ENCODE measurements around the gene JAM3.

Gene JAM3

DNA sequence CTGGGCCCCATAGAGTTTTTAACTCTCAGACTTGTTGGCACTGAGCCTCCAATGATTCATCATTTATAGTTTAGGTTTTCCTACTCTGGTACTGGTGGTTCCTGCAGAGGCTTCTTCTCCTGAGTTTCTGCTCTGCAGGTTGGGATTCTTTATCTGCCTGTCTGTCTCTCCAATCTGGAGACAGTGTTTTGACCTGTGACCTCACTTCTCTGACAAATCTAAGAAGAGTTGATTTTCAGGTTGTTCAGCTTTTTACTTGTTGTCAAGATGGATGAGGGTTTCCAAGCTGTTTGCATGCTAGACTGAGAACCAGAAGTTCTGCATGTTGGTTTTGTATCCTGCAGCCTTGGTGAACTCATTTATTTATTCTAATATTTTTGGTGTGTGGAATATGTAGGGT lies 63.9 kb downstream of the JAM3 start:
- ATAC-seq (ENCODE audit: low read depth) = no peak
- Histone ChIP-seq H3K27me3 (ENCODE audit: insufficient read depth, poor library complexity, severe bottlenecking) (peaks cover 5% of the 10 kb centered on the region), H3K4me3 (ENCODE audit: severe bottlenecking) (no peak overlapping the region), H3K27ac (ENCODE audit: poor library complexity, severe bottlenecking) (no peak overlapping the region), H3K4me1 (ENCODE audit: insufficient read depth, poor library complexity, severe bottlenecking) (no peaks in the 10 kb centered on the region), H3K36me3 (ENCODE audit: low read depth) (no peaks in the 10 kb centered on the region), H3K9me3 (ENCODE audit: severe bottlenecking) (no peaks in the 10 kb centered on the region)
- DNase-seq (ENCODE audit: low spot score) = no peak
- TF ChIP-seq, protein P1, sequence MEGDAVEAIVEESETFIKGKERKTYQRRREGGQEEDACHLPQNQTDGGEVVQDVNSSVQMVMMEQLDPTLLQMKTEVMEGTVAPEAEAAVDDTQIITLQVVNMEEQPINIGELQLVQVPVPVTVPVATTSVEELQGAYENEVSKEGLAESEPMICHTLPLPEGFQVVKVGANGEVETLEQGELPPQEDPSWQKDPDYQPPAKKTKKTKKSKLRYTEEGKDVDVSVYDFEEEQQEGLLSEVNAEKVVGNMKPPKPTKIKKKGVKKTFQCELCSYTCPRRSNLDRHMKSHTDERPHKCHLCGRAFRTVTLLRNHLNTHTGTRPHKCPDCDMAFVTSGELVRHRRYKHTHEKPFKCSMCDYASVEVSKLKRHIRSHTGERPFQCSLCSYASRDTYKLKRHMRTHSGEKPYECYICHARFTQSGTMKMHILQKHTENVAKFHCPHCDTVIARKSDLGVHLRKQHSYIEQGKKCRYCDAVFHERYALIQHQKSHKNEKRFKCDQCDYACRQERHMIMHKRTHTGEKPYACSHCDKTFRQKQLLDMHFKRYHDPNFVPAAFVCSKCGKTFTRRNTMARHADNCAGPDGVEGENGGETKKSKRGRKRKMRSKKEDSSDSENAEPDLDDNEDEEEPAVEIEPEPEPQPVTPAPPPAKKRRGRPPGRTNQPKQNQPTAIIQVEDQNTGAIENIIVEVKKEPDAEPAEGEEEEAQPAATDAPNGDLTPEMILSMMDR (IDR thresholded peaks at IDR 0.05; ENCODE audit: poor library complexity, severe bottlenecking) = no peak

DNA sequence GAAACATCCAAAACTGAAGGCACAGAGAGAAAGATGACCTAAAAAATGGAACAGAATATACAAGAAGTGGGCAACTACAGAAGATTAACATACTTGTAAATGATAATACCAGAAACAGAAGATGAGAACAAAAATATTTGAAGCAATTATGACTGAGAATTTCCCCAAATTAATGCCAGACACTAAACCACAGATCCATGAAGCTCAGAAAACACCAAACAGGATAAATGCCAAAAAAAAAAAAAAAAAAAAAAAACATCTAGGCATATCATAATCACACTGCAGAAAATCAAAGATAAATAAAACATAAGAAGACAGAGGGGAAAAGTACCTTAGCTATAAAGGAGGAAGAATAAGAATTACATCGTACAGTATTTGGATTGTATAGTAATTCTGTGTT lies 65.3 kb downstream of the JAM3 start:
- ATAC-seq (ENCODE audit: low read depth) (no peak), DNase-seq (ENCODE audit: low spot score) (no peak)
- TF ChIP-seq, protein P1 (IDR thresholded peaks at IDR 0.05; ENCODE audit: poor library complexity, severe bottlenecking) = no peak
- H3K27me3 ChIP-seq (ENCODE audit: insufficient read depth, poor library complexity, severe bottlenecking) = peaks cover 5% of the 10 kb centered on the region
- H3K4me1 ChIP-seq (ENCODE audit: insufficient read depth, poor library complexity, severe bottlenecking) = no peaks in the 10 kb centered on the region
- H3K4me3 ChIP-seq (ENCODE audit: severe bottlenecking) = no peak overlapping the region
- no peaks in the 10 kb centered on the region for H3K9me3 ChIP-seq (ENCODE audit: severe bottlenecking)
- no peak overlapping the region for H3K27ac ChIP-seq (ENCODE audit: poor library complexity, severe bottlenecking)
- H3K36me3 ChIP-seq (ENCODE audit: low read depth) = no peaks in the 10 kb centered on the region

DNA sequence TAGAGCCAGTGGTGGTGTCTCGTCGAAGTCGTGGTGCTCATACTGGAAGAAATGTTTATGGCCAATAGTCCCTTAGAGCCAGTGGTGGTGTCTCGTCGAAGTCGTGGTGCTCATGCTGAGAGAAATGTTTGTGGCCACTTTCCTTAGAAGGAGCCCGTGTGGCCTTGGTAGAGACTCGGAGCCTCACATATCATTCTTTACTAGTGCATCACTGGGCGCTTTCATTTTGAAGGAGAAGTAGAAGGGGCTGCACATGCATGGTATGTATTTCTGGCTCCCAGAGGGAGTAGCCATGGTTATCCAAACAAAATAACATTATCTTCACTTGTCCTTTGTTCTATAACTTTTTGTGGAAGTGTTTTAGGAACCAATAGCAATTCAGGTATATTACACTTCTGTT lies 69.5 kb downstream of the JAM3 start:
- Histone ChIP-seq H3K27ac (ENCODE audit: poor library complexity, severe bottlenecking) (no peak overlapping the region), H3K4me3 (ENCODE audit: severe bottlenecking) (no peak overlapping the region), H3K9me3 (ENCODE audit: severe bottlenecking) (no peaks in the 10 kb centered on the region), H3K4me1 (ENCODE audit: insufficient read depth, poor library complexity, severe bottlenecking) (no peaks in the 10 kb centered on the region), H3K36me3 (ENCODE audit: low read depth) (no peaks in the 10 kb centered on the region), H3K27me3 (ENCODE audit: insufficient read depth, poor library complexity, severe bottlenecking) (peaks cover 5% of the 10 kb centered on the region)
- no peak for ATAC-seq (ENCODE audit: low read depth)
- TF ChIP-seq, protein P1 (IDR thresholded peaks at IDR 0.05; ENCODE audit: poor library complexity, severe bottlenecking) = no peak
- no peak for DNase-seq (ENCODE audit: low spot score)

GRCh38 chr11:134139303-134139872 lies 70.5 kb downstream of the JAM3 start:
- Histone ChIP-seq H3K27ac (ENCODE audit: poor library complexity, severe bottlenecking) (no peak overlapping the region), H3K27me3 (ENCODE audit: insufficient read depth, poor library complexity, severe bottlenecking) (peaks cover 5% of the 10 kb centered on the region), H3K4me1 (ENCODE audit: insufficient read depth, poor library complexity, severe bottlenecking) (no peaks in the 10 kb centered on the region), H3K9me3 (ENCODE audit: severe bottlenecking) (no peaks in the 10 kb centered on the region), H3K4me3 (ENCODE audit: severe bottlenecking) (no peak overlapping the region), H3K36me3 (ENCODE audit: low read depth) (no peaks in the 10 kb centered on the region)
- DNase-seq (ENCODE audit: low spot score) (no peak), ATAC-seq (ENCODE audit: low read depth) (no peak)
- TF ChIP-seq, protein P1 (IDR thresholded peaks at IDR 0.05; ENCODE audit: poor library complexity, severe bottlenecking) = no peak

GRCh38 chr11:134139873-134140331 lies 71.0 kb downstream of the JAM3 start:
- Histone ChIP-seq H3K27me3 (ENCODE audit: insufficient read depth, poor library complexity, severe bottlenecking) (peaks cover under 1% of the 10 kb centered on the region), H3K4me1 (ENCODE audit: insufficient read depth, poor library complexity, severe bottlenecking) (no peaks in the 10 kb centered on the region), H3K9me3 (ENCODE audit: severe bottlenecking) (no peaks in the 10 kb centered on the region), H3K27ac (ENCODE audit: poor library complexity, severe bottlenecking) (no peak overlapping the region), H3K36me3 (ENCODE audit: low read depth) (no peaks in the 10 kb centered on the region), H3K4me3 (ENCODE audit: severe bottlenecking) (no peak overlapping the region)
- peak; percentile 79 for ATAC-seq (ENCODE audit: low read depth)
- TF ChIP-seq, protein P1 (IDR thresholded peaks at IDR 0.05; ENCODE audit: poor library complexity, severe bottlenecking) = peak; percentile 84
- no peak for DNase-seq (ENCODE audit: low spot score)
